GM13976 (cell line): ENCODE measurements around the gene CCDC92.
"Not testable (repeated sequence)": the region's sequence is repeated elsewhere in the genome, so short reads cannot be mapped to it uniquely, and the experiment has no call there.

Source experiments
- DNase-seq: peaks from one replicate; pipeline ENCODE4 v3.0.0; 2012; ENCODE audit warnings: low spot score
- CTCF ChIP-seq: IDR thresholded peaks from 2 replicates; pipeline ENCODE4 v1.5.1; 2012; ENCODE audit warnings: borderline replicate concordance, mild to moderate bottlenecking; ENCODE audit not compliant: insufficient read depth; ENCODE audit errors: extremely low read depth, missing control alignments, control extremely low read depth
- in situ Hi-C: fragments of 300-500 bp; cut with MboI; formaldehyde crosslinking; loops from one replicate; pipeline ENCODE4 v1.12.0; 2022; ENCODE audit warnings: low sequenced_read_pairs, mixed read lengths, inconsistent platforms; ENCODE audit not compliant: unreplicated experiment

The CCDC92 gene

GRCh38 chr12:123923038-123923437 lies 49.6 kb downstream of the CCDC92 start:
- in situ Hi-C loops = no loop called here
- DNase-seq = no peak
- no peak for TF ChIP-seq CTCF

GRCh38 chr12:123919980-123920360 lies 52.7 kb downstream of the CCDC92 start:
- in situ Hi-C loops = no loop called here
- TF ChIP-seq CTCF = no peak
- no peak for DNase-seq

DNA sequence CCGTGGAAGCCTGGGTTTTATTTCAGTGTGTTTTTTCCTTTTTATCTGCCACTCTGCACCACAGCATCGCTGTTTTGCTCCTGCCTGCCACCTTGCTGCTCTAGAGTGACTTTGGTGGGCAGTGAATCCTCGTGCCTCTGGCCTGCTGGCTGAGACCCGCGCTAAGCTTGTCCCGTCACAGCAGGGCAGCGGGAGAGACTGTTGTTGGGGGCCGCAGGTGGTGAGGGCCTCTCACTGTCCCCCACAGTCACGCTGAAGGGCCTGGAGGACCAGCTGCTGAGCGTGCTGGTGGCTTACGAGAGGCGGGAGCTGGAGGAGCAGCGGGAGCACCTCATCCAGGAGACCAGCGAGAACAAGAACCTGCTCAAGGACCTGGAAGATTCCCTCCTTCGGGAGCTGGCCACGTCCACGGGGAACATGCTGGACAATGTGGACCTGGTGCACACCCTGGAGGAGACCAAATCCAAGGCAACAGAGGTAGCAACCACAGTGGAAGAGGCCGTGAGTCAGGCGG lies 55.2 kb downstream of the CCDC92 start:
- DNase-seq = no peak
- in situ Hi-C loops = no loop called here
- no peak for TF ChIP-seq CTCF

DNA sequence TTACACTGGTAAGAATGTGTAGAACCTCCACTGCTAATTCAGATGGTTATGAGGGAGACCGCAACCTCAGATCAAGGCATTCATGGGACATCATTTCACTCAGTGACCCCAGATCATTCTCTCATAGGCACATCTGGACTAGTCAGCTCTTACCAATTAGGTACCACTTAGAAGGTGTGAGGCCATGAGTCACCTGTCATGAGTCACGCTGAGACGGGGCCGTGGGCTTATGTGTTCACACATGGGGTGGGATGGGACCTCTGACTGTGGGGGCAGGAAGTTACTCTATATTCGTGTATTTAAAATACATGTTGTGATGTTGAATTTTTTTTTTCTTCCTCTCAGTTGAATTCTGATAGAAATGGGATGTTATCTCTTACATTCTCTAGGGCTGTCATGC lies 55.9 kb downstream of the CCDC92 start:
- in situ Hi-C loops = no loop called here
- no peak for TF ChIP-seq CTCF
- DNase-seq = no peak

DNA sequence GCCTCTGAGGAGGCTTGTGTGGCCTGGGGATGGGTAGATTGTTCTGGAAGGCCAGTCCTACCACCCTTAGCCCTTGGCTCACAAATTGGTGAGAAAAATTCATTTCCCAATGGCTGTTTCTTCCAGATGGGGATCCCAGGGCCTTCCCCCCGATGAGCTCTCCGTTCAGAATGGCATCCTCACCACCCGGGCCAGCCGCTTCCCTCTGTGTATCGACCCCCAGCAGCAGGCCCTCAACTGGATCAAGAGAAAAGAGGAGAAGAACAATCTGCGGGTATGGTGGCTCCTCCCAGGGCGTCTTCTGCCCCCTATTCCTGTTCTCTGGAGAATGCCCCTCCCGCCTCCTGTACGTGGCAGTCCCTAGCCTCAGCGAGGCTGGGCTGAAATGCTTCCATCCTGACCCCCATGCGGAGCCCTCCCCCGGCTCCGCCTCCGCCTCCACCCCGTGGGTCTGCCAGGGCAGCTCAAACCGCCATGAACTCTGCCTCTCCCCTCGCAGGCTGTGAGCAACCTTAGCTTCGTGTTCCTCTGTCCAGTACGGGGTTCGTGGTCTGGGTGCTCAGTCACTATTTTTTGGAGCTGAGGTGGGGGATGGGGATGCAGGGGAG lies 57.8 kb downstream of the CCDC92 start:
- in situ Hi-C loops = no loop called here
- TF ChIP-seq CTCF = no peak
- DNase-seq = no peak

GRCh38 chr12:123912415-123913380 lies 59.9 kb downstream of the CCDC92 start:
- no peak for TF ChIP-seq CTCF
- DNase-seq = no peak
- in situ Hi-C loops = no loop called here

DNA sequence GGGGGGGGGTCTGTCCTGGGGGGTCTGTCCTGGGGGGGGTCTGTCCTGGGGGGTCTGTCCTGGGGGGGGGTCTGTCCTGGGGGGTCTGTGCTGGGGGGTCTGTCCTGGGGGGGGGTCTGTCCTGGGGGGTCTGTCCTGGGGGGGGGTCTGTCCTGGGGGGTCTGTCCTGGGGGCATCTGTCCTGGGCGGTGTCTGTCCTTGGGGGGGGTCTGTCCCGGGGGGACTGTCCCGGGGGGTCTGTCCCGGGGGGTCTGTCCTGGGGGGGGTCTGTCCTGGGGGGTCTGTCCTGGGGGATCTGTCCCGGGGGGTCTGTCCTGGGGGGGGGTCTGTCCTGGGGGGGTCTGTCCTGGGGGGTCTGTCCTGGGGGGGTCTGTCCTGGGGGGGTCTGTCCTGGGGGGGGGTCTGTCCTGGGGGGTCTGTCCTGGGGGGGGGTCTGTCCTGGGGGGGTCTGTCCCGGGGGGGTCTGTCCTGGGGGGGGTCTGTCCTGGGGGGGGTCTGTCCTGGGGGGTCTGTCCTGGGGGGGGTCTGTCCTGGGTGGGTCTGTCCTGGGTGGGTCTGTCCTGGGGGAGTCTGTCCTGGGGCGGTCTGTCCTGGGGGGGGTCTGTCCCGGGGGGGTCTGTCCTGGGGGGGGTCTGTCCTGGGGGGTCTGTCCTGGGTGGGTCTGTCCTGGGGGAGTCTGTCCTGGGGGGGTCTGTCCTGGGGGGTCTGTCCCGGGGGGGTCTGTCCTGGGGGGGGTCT lies 60.8 kb downstream of the CCDC92 start:
- DNase-seq, in situ Hi-C loops: not testable (repeated sequence)
